ENCODE measurements around the gene RNF144B. TPM values are rescaled to one million over a fixed set of nuclear protein-coding genes. Genes with fewer than 3 reads are reported as not detected.
A peak's percentile ranks its signal among the peaks of the same experiment; 100 is the strongest.

RNF144B gene
- total and polyA plus RNA-seq, 4 experiments from 2014 or later, result 0.93 to 5.8 (median 3.2) TPM

DNA sequence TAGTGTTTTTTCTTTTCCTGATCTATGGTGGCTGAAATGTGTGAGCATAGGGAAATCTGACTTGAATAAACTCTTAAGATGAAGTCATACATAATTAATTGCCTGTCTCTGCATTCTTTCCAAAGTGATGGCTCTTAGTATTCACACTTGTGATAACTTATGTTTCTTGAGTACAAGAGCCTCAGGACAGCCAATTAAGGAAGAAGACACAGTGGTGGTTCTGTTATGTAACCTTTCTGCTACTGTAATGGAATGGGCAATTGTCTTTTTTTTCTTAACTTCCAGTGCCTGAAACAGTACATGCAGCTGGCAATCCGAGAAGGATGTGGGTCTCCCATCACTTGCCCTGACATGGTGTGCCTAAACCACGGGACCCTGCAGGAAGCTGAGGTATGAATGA lies 40.1 kb downstream of the RNF144B start:
- no peaks in the 10 kb centered on the region for H3K27me3 Mint-ChIP-seq
- H3K36me3 ChIP-seq (ENCODE audit: insufficient read depth, low read length), result no peaks in the 10 kb centered on the region
- intact Hi-C loops (cut with micrococcal nuclease), result no loop called here
- DNase-seq, result no peak
- peak overlapping the region in 1 of 7 donors; percentile 49 for H3K27ac Mint-ChIP-seq
- POLR2A ChIA-PET (ENCODE audit: partially characterized antibody), result no interaction called here
- CTCF ChIA-PET (ENCODE audit: partially characterized antibody), result no interaction called here
- H3K4me1 ChIP-seq (ENCODE audit: insufficient read depth, low read length), result no peaks in the 10 kb centered on the region
- H3K9me3 Mint-ChIP-seq, result no peaks in the 10 kb centered on the region
- H3K4me3 ChIP-seq (ENCODE audit: low read length in 2 of 2), result no peak overlapping the region
- no peaks in the 10 kb centered on the region for H3K9me3 ChIP-seq (ENCODE audit: control insufficient read depth in 1 of 2, low read length in 2 of 2)
- no peaks in the 10 kb centered on the region for H3K4me1 Mint-ChIP-seq
- no peak overlapping the region for H3K4me3 Mint-ChIP-seq
- H3K27me3 ChIP-seq (ENCODE audit: insufficient read depth, low read length), result no peaks in the 10 kb centered on the region
- H3K27ac ChIP-seq (ENCODE audit: low read depth, low read length), result no peak overlapping the region
- peaks cover 7 to 22% of the 10 kb centered on the region in 2 donors for H3K36me3 Mint-ChIP-seq

DNA sequence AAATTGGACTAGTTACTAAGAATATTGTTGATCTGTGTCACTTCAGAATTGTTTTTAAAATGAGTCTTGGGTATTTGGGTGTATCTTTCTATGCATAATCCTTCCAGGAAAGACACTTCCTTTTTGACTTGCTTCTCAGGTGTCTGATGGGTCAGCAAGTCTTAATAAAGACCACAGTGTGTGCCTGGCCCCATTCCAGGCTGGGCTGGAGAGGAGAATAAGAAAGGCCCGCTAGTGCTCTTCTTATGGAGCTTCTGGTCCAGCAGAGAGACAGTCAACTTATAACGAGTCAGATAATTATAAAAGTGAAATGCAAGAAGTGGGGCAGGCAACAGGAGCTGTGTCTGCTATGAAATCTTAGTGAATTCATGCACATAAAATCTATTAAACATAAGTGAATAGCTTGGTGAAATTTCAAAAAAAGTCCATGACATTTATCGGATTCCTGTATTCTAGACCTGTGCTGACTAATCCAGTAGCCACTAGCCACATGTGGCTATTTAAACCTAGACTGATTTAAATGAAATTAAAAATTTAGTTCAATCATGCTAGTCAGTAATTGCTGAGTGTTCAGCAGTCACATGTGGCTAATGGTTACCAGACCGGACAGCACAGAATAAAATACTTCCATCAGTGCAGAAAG lies 42.6 kb downstream of the RNF144B start:
- Mint-ChIP-seq H3K36me3 (peaks cover 7 to 32% of the 10 kb centered on the region in 2 donors), H3K4me1 (no peaks in the 10 kb centered on the region), H3K27ac (no peak overlapping the region), H3K4me3 (no peak overlapping the region), H3K27me3 (no peaks in the 10 kb centered on the region), H3K9me3 (no peaks in the 10 kb centered on the region)
- H3K4me3 ChIP-seq (ENCODE audit: low read length in 2 of 2), result no peak overlapping the region
- ChIA-PET POLR2A (ENCODE audit: partially characterized antibody) (no interaction called here), CTCF (ENCODE audit: partially characterized antibody) (interaction anchor here (0.6 kb wide), 1 partner anchor 45 kb away, joined by 4 read pairs; no protein-coding TSS in a partner anchor)
- no peaks in the 10 kb centered on the region for H3K4me1 ChIP-seq (ENCODE audit: insufficient read depth, low read length)
- H3K27ac ChIP-seq (ENCODE audit: low read depth, low read length), result no peak overlapping the region
- DNase-seq, result no peak
- no peaks in the 10 kb centered on the region for H3K27me3 ChIP-seq (ENCODE audit: insufficient read depth, low read length)
- H3K9me3 ChIP-seq (ENCODE audit: control insufficient read depth in 1 of 2, low read length in 2 of 2), result no peaks in the 10 kb centered on the region
- no peaks in the 10 kb centered on the region for H3K36me3 ChIP-seq (ENCODE audit: insufficient read depth, low read length)
- intact Hi-C loops (cut with micrococcal nuclease), result no loop called here

DNA sequence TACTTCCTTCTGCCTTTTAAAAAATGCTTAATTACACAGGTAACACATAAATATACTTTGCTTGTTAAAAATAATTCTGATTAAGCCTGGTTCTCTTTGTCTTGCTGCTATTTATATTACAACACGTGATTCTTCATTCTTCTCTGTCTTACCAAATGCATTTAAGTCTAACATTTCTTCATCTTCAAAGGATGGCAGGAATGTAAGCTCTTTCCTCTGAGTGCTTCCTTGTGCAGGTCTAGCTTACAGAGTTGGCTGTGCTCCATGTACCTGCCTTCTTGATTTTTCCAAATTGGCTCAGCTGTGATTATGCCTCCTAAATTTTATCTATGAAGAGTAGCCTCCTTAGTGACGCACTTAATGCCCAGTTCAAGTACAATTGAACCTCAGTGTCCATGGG lies 44.4 kb downstream of the RNF144B start:
- no peaks in the 10 kb centered on the region for H3K27me3 ChIP-seq (ENCODE audit: insufficient read depth, low read length)
- intact Hi-C loops (cut with micrococcal nuclease), result no loop called here
- Mint-ChIP-seq H3K4me3 (no peak overlapping the region), H3K4me1 (no peaks in the 10 kb centered on the region), H3K27me3 (no peaks in the 10 kb centered on the region), H3K27ac (no peak overlapping the region), H3K9me3 (no peaks in the 10 kb centered on the region), H3K36me3 (peaks cover 7 to 32% of the 10 kb centered on the region in 2 donors)
- no peak overlapping the region for H3K27ac ChIP-seq (ENCODE audit: low read depth, low read length)
- H3K36me3 ChIP-seq (ENCODE audit: insufficient read depth, low read length), result no peaks in the 10 kb centered on the region
- no peak overlapping the region for H3K4me3 ChIP-seq (ENCODE audit: low read length in 2 of 2)
- H3K4me1 ChIP-seq (ENCODE audit: insufficient read depth, low read length), result no peaks in the 10 kb centered on the region
- ChIA-PET CTCF (ENCODE audit: partially characterized antibody) (no interaction called here), POLR2A (ENCODE audit: partially characterized antibody) (no interaction called here)
- no peak for DNase-seq
- no peaks in the 10 kb centered on the region for H3K9me3 ChIP-seq (ENCODE audit: control insufficient read depth in 1 of 2, low read length in 2 of 2)

DNA sequence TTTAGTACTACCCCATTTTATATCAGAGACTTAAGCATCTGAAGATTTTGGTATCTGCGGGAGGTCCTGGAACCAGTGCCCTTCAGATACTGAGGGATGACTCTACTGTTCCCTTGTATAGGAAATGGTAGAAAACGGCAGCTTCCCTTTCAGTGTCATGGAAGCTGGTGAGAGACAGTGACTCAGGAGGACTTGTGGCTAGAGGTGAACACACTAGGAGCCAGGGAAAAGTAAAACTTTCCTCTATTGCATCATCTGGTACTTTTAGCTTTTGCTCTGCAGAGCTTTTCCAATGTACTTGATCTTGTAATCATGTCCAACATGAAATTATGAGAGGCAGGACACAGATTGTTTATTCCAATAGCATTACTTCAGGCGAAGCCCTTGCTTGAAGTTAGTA lies 45.0 kb downstream of the RNF144B start:
- intact Hi-C loops (cut with micrococcal nuclease), result no loop called here
- Histone ChIP-seq H3K4me1 (ENCODE audit: insufficient read depth, low read length) (no peaks in the 10 kb centered on the region), H3K27ac (ENCODE audit: low read depth, low read length) (no peak overlapping the region), H3K9me3 (ENCODE audit: control insufficient read depth in 1 of 2, low read length in 2 of 2) (no peaks in the 10 kb centered on the region), H3K4me3 (ENCODE audit: low read length in 2 of 2) (no peak overlapping the region), H3K27me3 (ENCODE audit: insufficient read depth, low read length) (no peaks in the 10 kb centered on the region), H3K36me3 (ENCODE audit: insufficient read depth, low read length) (no peaks in the 10 kb centered on the region)
- POLR2A ChIA-PET (ENCODE audit: partially characterized antibody), result no interaction called here
- Mint-ChIP-seq H3K4me3 (no peak overlapping the region), H3K27me3 (no peaks in the 10 kb centered on the region), H3K36me3 (peaks cover 7 to 32% of the 10 kb centered on the region in 2 donors), H3K9me3 (no peaks in the 10 kb centered on the region), H3K27ac (no peak overlapping the region), H3K4me1 (no peaks in the 10 kb centered on the region)
- no peak for DNase-seq
- CTCF ChIA-PET (ENCODE audit: partially characterized antibody), result no interaction called here

DNA sequence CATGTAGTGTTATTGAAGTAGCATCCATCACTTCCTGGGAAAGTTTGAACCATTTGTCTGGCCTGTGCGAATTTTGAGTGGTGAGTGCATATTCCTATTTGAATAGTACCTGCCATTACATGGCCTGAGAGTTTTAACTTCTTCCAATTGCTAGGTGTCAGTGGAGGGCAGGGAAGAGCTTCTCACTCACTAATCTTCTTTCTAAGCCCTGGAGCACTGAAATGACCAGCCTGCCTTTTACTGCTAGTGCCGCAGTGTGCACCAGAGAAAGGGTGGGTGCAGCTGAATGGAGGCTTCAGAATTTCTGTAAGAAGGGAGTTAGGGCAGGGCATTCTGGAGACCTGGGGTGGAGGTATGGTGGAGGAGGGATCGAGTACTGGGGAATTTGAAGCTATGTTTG lies 45.5 kb downstream of the RNF144B start:
- H3K4me3 Mint-ChIP-seq, result no peak overlapping the region
- H3K4me1 ChIP-seq (ENCODE audit: insufficient read depth, low read length), result no peaks in the 10 kb centered on the region
- no peaks in the 10 kb centered on the region for H3K9me3 ChIP-seq (ENCODE audit: control insufficient read depth in 1 of 2, low read length in 2 of 2)
- H3K27ac ChIP-seq (ENCODE audit: low read depth, low read length), result no peak overlapping the region
- H3K9me3 Mint-ChIP-seq, result no peaks in the 10 kb centered on the region
- H3K27ac Mint-ChIP-seq, result no peak overlapping the region
- CTCF ChIA-PET (ENCODE audit: partially characterized antibody), result no interaction called here
- POLR2A ChIA-PET (ENCODE audit: partially characterized antibody), result no interaction called here
- H3K4me3 ChIP-seq (ENCODE audit: low read length in 2 of 2), result no peak overlapping the region
- H3K4me1 Mint-ChIP-seq, result no peaks in the 10 kb centered on the region
- H3K36me3 ChIP-seq (ENCODE audit: insufficient read depth, low read length), result no peaks in the 10 kb centered on the region
- no peak for DNase-seq
- intact Hi-C loops (cut with micrococcal nuclease), result no loop called here
- H3K27me3 Mint-ChIP-seq, result no peaks in the 10 kb centered on the region
- H3K36me3 Mint-ChIP-seq, result peaks cover 7 to 30% of the 10 kb centered on the region in 2 donors
- no peaks in the 10 kb centered on the region for H3K27me3 ChIP-seq (ENCODE audit: insufficient read depth, low read length)

DNA sequence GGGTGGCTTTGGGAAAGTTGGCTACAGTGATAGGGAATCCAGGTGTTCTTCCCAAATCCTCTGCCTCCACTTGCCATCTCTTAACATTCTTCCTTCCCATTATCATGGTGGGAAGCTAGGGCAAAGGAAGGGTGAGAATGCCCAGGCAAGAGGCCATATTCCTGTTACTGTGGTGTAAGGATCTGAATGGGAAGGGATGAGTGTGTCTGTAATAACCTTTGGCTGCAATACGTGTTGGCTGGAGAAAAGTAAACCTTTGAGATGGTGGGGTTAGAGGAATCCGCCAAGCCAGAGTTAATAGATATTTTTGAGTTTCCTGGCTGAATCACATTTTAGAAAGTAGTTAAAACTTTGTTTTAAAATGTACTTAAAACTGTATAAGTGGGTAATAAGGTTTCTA lies 45.9 kb downstream of the RNF144B start:
- Mint-ChIP-seq H3K9me3 (no peaks in the 10 kb centered on the region), H3K4me1 (no peaks in the 10 kb centered on the region), H3K27ac (no peak overlapping the region), H3K36me3 (peaks cover 3 to 26% of the 10 kb centered on the region in 2 donors), H3K27me3 (no peaks in the 10 kb centered on the region), H3K4me3 (peak overlapping the region in 1 of 8 donors; percentile 46)
- Histone ChIP-seq H3K27ac (ENCODE audit: low read depth, low read length) (no peak overlapping the region), H3K4me3 (ENCODE audit: low read length in 2 of 2) (no peak overlapping the region), H3K9me3 (ENCODE audit: control insufficient read depth in 1 of 2, low read length in 2 of 2) (no peaks in the 10 kb centered on the region), H3K36me3 (ENCODE audit: insufficient read depth, low read length) (no peaks in the 10 kb centered on the region), H3K27me3 (ENCODE audit: insufficient read depth, low read length) (no peaks in the 10 kb centered on the region), H3K4me1 (ENCODE audit: insufficient read depth, low read length) (no peaks in the 10 kb centered on the region)
- ChIA-PET CTCF (ENCODE audit: partially characterized antibody) (no interaction called here), POLR2A (ENCODE audit: partially characterized antibody) (no interaction called here)
- intact Hi-C loops (cut with micrococcal nuclease), result no loop called here
- DNase-seq, result no peak

DNA sequence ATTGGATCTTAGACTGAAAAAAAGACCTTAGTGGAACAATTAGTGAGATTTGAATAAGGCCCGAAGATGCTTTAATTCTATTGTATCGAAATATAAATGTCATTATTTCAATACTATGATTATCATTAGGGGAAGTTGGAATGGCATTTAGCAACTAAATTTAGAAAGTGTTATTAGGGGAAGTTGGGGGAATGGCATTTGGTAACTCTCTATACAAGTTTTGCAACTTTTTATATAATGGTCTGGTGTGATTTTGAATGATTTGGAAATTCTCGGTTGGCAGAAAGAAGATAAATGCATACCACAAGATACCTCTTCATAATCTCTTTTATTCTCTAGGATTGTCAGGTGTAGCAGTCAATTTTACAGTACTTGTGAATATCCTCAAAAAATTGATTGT lies 49.2 kb downstream of the RNF144B start:
- H3K4me1 ChIP-seq (ENCODE audit: insufficient read depth, low read length), result no peaks in the 10 kb centered on the region
- no peaks in the 10 kb centered on the region for H3K9me3 Mint-ChIP-seq
- H3K27ac Mint-ChIP-seq, result no peak overlapping the region
- ChIA-PET POLR2A (ENCODE audit: partially characterized antibody) (no interaction called here), CTCF (ENCODE audit: partially characterized antibody) (no interaction called here)
- H3K4me1 Mint-ChIP-seq, result no peaks in the 10 kb centered on the region
- intact Hi-C loops (cut with micrococcal nuclease), result no loop called here
- H3K4me3 Mint-ChIP-seq, result no peak overlapping the region
- H3K27me3 ChIP-seq (ENCODE audit: insufficient read depth, low read length), result no peaks in the 10 kb centered on the region
- no peaks in the 10 kb centered on the region for H3K36me3 ChIP-seq (ENCODE audit: insufficient read depth, low read length)
- peaks cover 0 to 14% of the 10 kb centered on the region in 2 donors for H3K36me3 Mint-ChIP-seq
- DNase-seq, result no peak
- no peak overlapping the region for H3K27ac ChIP-seq (ENCODE audit: low read depth, low read length)
- H3K27me3 Mint-ChIP-seq, result no peaks in the 10 kb centered on the region
- H3K9me3 ChIP-seq (ENCODE audit: control insufficient read depth in 1 of 2, low read length in 2 of 2), result no peaks in the 10 kb centered on the region
- no peak overlapping the region for H3K4me3 ChIP-seq (ENCODE audit: low read length in 2 of 2)

DNA sequence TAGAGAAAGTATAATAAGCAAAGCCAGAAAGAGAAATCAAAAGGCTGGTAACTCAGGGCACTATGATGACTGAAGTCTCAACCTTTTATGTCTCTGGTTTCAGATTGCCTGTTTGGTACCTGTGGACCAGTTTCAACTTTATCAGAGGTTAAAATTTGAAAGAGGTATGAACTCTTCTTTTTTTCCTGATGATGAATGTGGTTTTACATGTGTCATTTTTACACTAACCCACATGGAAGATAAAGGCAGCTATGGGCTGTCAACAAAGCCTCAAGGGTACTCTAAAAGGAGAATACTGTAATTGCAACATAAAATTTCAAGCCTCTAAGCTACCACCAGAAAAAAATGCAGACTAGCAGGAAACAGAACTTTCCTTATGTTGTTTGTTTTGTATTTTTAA lies 52.4 kb downstream of the RNF144B start:
- intact Hi-C loops (cut with micrococcal nuclease), result no loop called here
- Mint-ChIP-seq H3K27ac (no peak overlapping the region), H3K36me3 (no peaks in the 10 kb centered on the region), H3K4me3 (no peak overlapping the region), H3K27me3 (no peaks in the 10 kb centered on the region), H3K4me1 (no peaks in the 10 kb centered on the region), H3K9me3 (no peaks in the 10 kb centered on the region)
- no peaks in the 10 kb centered on the region for H3K4me1 ChIP-seq (ENCODE audit: insufficient read depth, low read length)
- POLR2A ChIA-PET (ENCODE audit: partially characterized antibody), result no interaction called here
- DNase-seq, result no peak
- no peaks in the 10 kb centered on the region for H3K36me3 ChIP-seq (ENCODE audit: insufficient read depth, low read length)
- H3K27me3 ChIP-seq (ENCODE audit: insufficient read depth, low read length), result no peaks in the 10 kb centered on the region
- H3K9me3 ChIP-seq (ENCODE audit: control insufficient read depth in 1 of 2, low read length in 2 of 2), result no peaks in the 10 kb centered on the region
- CTCF ChIA-PET (ENCODE audit: partially characterized antibody), result interaction anchor here (1.4 kb wide), 1 partner anchor 16 kb away, joined by 3 read pairs; no protein-coding TSS in a partner anchor
- H3K4me3 ChIP-seq (ENCODE audit: low read length in 2 of 2), result no peak overlapping the region
- H3K27ac ChIP-seq (ENCODE audit: low read depth, low read length), result no peak overlapping the region

All from CD4-positive, alpha-beta memory T cell (primary cell).